Measurements from ENCODE around the gene CTNNAL1.

DNA sequence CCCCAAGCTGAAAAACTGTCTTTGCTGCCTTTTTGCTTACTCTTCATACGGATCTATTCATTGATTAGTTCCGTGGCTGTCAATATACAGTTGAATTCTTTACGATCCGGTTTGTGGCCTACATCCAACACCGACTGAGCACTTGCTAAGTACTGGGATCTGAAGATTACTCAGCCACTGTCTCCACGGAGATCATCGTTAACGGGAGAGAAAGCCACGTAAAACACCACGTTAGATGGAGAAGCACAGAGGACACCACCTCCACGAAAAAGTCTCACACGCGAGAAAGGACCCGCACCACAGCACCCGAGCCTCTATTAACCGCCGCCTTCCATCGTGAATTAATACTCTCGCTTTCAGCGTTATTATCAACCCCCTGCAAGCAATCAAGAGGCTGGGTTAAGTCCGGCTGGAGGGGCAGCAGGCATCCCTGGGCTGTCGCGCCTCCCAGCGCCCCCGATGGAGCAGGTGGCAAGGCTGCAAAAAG, 80.0 kb downstream of the CTNNAL1 start:
- TF ChIP-seq, protein P1, sequence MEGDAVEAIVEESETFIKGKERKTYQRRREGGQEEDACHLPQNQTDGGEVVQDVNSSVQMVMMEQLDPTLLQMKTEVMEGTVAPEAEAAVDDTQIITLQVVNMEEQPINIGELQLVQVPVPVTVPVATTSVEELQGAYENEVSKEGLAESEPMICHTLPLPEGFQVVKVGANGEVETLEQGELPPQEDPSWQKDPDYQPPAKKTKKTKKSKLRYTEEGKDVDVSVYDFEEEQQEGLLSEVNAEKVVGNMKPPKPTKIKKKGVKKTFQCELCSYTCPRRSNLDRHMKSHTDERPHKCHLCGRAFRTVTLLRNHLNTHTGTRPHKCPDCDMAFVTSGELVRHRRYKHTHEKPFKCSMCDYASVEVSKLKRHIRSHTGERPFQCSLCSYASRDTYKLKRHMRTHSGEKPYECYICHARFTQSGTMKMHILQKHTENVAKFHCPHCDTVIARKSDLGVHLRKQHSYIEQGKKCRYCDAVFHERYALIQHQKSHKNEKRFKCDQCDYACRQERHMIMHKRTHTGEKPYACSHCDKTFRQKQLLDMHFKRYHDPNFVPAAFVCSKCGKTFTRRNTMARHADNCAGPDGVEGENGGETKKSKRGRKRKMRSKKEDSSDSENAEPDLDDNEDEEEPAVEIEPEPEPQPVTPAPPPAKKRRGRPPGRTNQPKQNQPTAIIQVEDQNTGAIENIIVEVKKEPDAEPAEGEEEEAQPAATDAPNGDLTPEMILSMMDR (IDR thresholded peaks at IDR 0.05): no peak
- no peak for TF ChIP-seq POLR2A (IDR thresholded peaks at IDR 0.05)

Measured in right lobe of liver (tissue), 4 donors.